HUDEP-2 (cell line): ENCODE data around the gene SLITRK1.

Source experiments
- DNase-seq, 76 experiments: peaks; one replicate each; lab custom pipeline; 2025; ENCODE audit not compliant: unreplicated experiment in 76 of 76; lab: John Stamatoyannopoulos, UW

SLITRK1 gene

GRCh38 chr13:83881917-83882605 is at the start of gene SLITRK1:
TSS of gene SLITRK1 (minus strand) at chr13:83882474. CDS start at chr13:83881507, 967 bp downstream.
- peak in 15 of 76 experiments; percentile 0 to 62 (median 22) for DNase-seq

- DNase-seq: no peak
Observed at GRCh38 chr13:83929157-83929556, 46.9 kb upstream of the SLITRK1 start.

GRCh38 chr13:83919775-83920174 is 37.5 kb upstream of the SLITRK1 start:
- DNase-seq: no peak

- no peak for DNase-seq
Observed at GRCh38 chr13:83914368-83914767, 32.1 kb upstream of the SLITRK1 start.

GRCh38 chr13:83907196-83907989 is 25.1 kb upstream of the SLITRK1 start:
- no peak for DNase-seq

GRCh38 chr13:83906240-83906820 is 24.1 kb upstream of the SLITRK1 start:
- no peak for DNase-seq

GRCh38 chr13:83905641-83906040 is 23.4 kb upstream of the SLITRK1 start:
- DNase-seq: no peak

GRCh38 chr13:83895994-83896580 is 13.8 kb upstream of the SLITRK1 start:
- no peak for DNase-seq

- no peak for DNase-seq
Observed at GRCh38 chr13:83890358-83890757, 8.1 kb upstream of the SLITRK1 start.

- no peak for DNase-seq
Observed at GRCh38 chr13:83884141-83884540, 1.9 kb upstream of the SLITRK1 start.

- DNase-seq: no peak
Observed at GRCh38 chr13:83883061-83883523, 818 bp upstream of the SLITRK1 start.

GRCh38 chr13:83882606-83882959 is 309 bp upstream of the SLITRK1 start:
- DNase-seq: no peak

GRCh38 chr13:83881140-83881684 is 1.1 kb downstream of the SLITRK1 start:
- DNase-seq: no peak

GRCh38 chr13:83880275-83881139 is 1.8 kb downstream of the SLITRK1 start:
- DNase-seq: no peak

GRCh38 chr13:83879431-83880171 is 2.7 kb downstream of the SLITRK1 start:
- DNase-seq: no peak

- DNase-seq: no peak
Observed at GRCh38 chr13:83878691-83879430, 3.4 kb downstream of the SLITRK1 start.

- DNase-seq: no peak
Observed at GRCh38 chr13:83877651-83878355, 4.5 kb downstream of the SLITRK1 start.

GRCh38 chr13:83876546-83876945 is 5.7 kb downstream of the SLITRK1 start:
- no peak for DNase-seq
